Activated CD8-positive, alpha-beta T cell treated with anti-CD3 and anti-CD28 coated beads for 36 hours (primary cell): ENCODE data around the gene CLDN18. TPM values are rescaled to one million over a fixed set of nuclear protein-coding genes. Genes with fewer than 3 reads are reported as not detected.

Source experiments
- ATAC-seq: fragments of 200-7000 bp; cut with Tn5 transposase; one replicate; pipeline ENCODE4 v1.10.0; 2021; ENCODE audit warnings: mild to moderate bottlenecking, moderate library complexity
- CTCF ChIA-PET: fragments of 350-600 bp; sonication (Branson Sonifier 250); formaldehyde crosslinking; loops from one replicate; lab custom pipeline; 2021; ENCODE audit warnings: antibody characterized with exemption; lab: Charles Lee
- POLR2A ChIA-PET: fragments of 350-600 bp; sonication (Branson Sonifier 250); formaldehyde crosslinking; loops from one replicate; lab custom pipeline; 2021; ENCODE audit warnings: antibody characterized with exemption; lab: Charles Lee
- DNase-seq: peaks from one replicate; pipeline ENCODE4 v3.0.0-alpha.2; 2020
- H3K27ac Mint-ChIP-seq: one replicate; pipeline ENCODE4 v1.8.0; 2021; ENCODE audit warnings: mild to moderate bottlenecking, mixed read lengths
- H3K27me3 Mint-ChIP-seq: one replicate; pipeline ENCODE4 v1.8.0; 2021; ENCODE audit warnings: mixed read lengths
- H3K36me3 Mint-ChIP-seq: one replicate; pipeline ENCODE4 v1.8.0; 2021; ENCODE audit warnings: low read depth, mixed read lengths
- H3K4me1 Mint-ChIP-seq: one replicate; pipeline ENCODE4 v1.8.0; 2021; ENCODE audit warnings: low read depth, mixed read lengths
- H3K4me3 Mint-ChIP-seq: one replicate; pipeline ENCODE4 v1.8.0; 2021; ENCODE audit warnings: mild to moderate bottlenecking, moderate library complexity, mixed read lengths
- H3K9me3 Mint-ChIP-seq: one replicate; pipeline ENCODE4 v1.8.0; 2021; ENCODE audit warnings: mixed read lengths
- intact Hi-C: fragments of 100-400 bp; cut with micrococcal nuclease; formaldehyde crosslinking; loops from one replicate; pipeline ENCODE4 v1.10.0; 2022
- total RNA-seq, 2 experiments: library from RNA; stranded (reverse); gene quantifications; one replicate each; pipeline ENCODE4 v1.2.3, GENCODE V29; 2021
- TF ChIP-seq, protein P1 (sequence below): fragments of 200-600 bp; IDR thresholded peaks from one replicate; pipeline ENCODE4 v1.8.0; 2022; ENCODE audit warnings: antibody characterized with exemption, mild to moderate bottlenecking

The CLDN18 gene
- total RNA-seq, 2 experiments from 2014 or later: not detected

DNA sequence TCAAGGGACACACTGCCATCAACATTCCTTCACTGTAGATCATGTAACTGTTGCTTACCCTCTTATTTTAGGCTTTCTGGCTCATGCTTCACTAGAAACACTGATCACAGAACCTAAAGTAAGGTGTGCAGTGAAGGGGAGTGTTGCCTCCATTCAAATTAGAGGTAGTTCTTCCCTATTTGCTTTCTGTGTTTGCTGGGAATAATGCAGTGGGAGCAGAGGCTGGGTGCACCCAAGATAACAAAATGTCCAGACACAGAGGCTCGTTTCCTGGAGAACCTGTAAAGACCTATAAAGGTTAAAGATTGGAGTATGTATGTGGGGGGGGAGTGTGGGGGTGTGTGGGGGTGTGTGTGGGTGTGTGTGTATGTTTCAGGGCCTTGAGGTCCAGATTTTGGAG, 2.1 kb upstream of the CLDN18 start:
- Mint-ChIP-seq H3K4me1 (no peaks in the 10 kb centered on the region), H3K36me3 (no peaks in the 10 kb centered on the region), H3K4me3 (no peak overlapping the region), H3K27me3 (peaks cover 4% of the 10 kb centered on the region), H3K27ac (no peak overlapping the region), H3K9me3 (no peaks in the 10 kb centered on the region)
- no peak for DNase-seq
- ATAC-seq: no peak
- CTCF ChIA-PET: no interaction called here
- intact Hi-C loops: no loop called here
- TF ChIP-seq, protein P1, sequence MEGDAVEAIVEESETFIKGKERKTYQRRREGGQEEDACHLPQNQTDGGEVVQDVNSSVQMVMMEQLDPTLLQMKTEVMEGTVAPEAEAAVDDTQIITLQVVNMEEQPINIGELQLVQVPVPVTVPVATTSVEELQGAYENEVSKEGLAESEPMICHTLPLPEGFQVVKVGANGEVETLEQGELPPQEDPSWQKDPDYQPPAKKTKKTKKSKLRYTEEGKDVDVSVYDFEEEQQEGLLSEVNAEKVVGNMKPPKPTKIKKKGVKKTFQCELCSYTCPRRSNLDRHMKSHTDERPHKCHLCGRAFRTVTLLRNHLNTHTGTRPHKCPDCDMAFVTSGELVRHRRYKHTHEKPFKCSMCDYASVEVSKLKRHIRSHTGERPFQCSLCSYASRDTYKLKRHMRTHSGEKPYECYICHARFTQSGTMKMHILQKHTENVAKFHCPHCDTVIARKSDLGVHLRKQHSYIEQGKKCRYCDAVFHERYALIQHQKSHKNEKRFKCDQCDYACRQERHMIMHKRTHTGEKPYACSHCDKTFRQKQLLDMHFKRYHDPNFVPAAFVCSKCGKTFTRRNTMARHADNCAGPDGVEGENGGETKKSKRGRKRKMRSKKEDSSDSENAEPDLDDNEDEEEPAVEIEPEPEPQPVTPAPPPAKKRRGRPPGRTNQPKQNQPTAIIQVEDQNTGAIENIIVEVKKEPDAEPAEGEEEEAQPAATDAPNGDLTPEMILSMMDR: no peak
- POLR2A ChIA-PET: interaction anchor here (0.5 kb wide), 1 partner anchor 32 kb away, joined by 3 read pairs; no protein-coding TSS in a partner anchor

DNA sequence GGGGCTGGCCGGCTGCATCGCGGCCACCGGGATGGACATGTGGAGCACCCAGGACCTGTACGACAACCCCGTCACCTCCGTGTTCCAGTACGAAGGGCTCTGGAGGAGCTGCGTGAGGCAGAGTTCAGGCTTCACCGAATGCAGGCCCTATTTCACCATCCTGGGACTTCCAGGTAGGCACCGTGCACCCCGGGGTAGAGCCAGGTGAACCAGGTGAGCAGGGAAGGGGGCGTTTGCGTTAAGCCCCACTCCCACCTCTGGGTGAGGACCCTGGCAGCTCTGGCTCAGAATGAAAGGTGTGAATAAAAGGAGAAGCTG, 267 bp downstream of the CLDN18 start:
- intact Hi-C loops: no loop called here
- Mint-ChIP-seq H3K4me3 (no peak overlapping the region), H3K4me1 (no peaks in the 10 kb centered on the region), H3K36me3 (no peaks in the 10 kb centered on the region), H3K9me3 (no peaks in the 10 kb centered on the region), H3K27ac (no peak overlapping the region), H3K27me3 (peaks cover 2% of the 10 kb centered on the region)
- CTCF ChIA-PET: no interaction called here
- no peak for ATAC-seq
- no peak for DNase-seq
- POLR2A ChIA-PET: no interaction called here
- TF ChIP-seq, protein P1: no peak

DNA sequence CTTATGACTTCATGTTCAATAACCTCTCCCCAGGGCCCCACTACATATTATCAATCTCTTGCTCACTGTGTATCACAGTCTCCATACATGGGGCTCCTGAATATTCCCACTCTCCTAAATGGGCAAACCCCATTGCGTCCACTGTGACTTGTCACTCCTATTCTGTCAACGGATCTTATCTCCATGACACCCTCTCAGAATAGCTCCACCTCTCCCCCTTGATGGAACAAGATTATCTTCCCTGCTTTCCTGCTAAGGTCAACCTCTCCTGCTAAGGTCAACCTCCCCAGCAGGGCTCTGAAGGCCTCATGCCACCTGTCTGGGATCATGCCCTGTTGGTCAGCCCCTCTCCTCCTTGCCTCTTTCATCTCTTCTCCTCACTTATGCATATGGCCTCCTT, 1.8 kb downstream of the CLDN18 start:
- DNase-seq: no peak
- CTCF ChIA-PET: no interaction called here
- no peaks in the 10 kb centered on the region for H3K9me3 Mint-ChIP-seq
- no peak for ATAC-seq
- intact Hi-C loops: no loop called here
- H3K27ac Mint-ChIP-seq: no peak overlapping the region
- peaks cover 3% of the 10 kb centered on the region for H3K27me3 Mint-ChIP-seq
- H3K4me3 Mint-ChIP-seq: no peak overlapping the region
- H3K36me3 Mint-ChIP-seq: no peaks in the 10 kb centered on the region
- TF ChIP-seq, protein P1: no peak
- POLR2A ChIA-PET: no interaction called here
- no peaks in the 10 kb centered on the region for H3K4me1 Mint-ChIP-seq

DNA sequence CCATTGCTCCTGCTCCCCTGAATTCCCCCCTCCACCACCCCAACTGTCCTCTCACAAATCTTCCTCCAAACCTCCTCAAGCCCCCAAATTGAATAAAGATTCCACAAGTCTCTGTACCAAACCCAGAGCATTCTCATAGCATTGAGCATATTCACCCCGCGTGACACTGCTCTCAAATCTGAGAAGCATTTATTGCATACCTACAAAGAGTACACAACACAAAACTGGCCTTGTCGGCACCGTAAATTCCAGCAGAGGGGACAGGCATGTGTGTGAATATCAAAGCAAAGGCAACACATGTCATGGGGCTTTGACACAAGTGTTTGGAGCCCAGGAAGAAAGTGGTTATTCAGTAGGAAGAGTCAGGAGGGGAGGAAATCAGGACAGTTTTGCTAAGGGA, 2.6 kb downstream of the CLDN18 start:
- intact Hi-C loops: no loop called here
- H3K27me3 Mint-ChIP-seq: peaks cover 3% of the 10 kb centered on the region
- H3K27ac Mint-ChIP-seq: no peak overlapping the region
- DNase-seq (no peak), ATAC-seq (no peak)
- no peak overlapping the region for H3K4me3 Mint-ChIP-seq
- ChIA-PET CTCF (no interaction called here), POLR2A (no interaction called here)
- no peaks in the 10 kb centered on the region for H3K4me1 Mint-ChIP-seq
- TF ChIP-seq, protein P1: no peak
- H3K9me3 Mint-ChIP-seq: no peaks in the 10 kb centered on the region
- no peaks in the 10 kb centered on the region for H3K36me3 Mint-ChIP-seq

DNA sequence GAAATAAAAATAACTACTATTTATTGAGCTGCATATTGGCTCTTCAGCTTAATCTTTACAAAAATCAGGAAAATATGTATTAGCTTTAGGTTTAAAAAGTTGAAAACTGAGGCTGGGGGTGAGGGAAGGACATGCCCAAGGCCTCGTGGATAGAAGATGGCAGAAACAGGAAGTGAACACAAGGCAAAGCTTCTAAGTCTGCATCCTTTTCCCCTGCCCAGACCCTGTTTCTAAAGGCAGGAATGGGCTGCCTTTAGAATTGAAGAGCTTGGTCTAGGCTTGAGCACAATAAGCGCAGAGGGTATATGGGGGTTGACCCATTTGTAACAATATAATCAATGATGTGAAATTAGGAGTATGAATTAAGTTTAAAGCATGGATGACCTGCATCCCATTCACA, 6.1 kb downstream of the CLDN18 start:
- Mint-ChIP-seq H3K9me3 (no peaks in the 10 kb centered on the region), H3K27me3 (peaks cover 3% of the 10 kb centered on the region), H3K4me3 (no peak overlapping the region), H3K4me1 (no peaks in the 10 kb centered on the region), H3K27ac (no peak overlapping the region), H3K36me3 (no peaks in the 10 kb centered on the region)
- intact Hi-C loops: no loop called here
- TF ChIP-seq, protein P1: no peak
- CTCF ChIA-PET: no interaction called here
- no peak for ATAC-seq
- DNase-seq: no peak
- POLR2A ChIA-PET: no interaction called here
